SU-DHL-6 (cell line): ENCODE results near the gene SUPT7L.

Source experiments
- CTCF ChIP-seq: fragments of 200-600 bp; sonication (generic); IDR thresholded peaks from one replicate; pipeline ENCODE4 v1.5.1; 2017; ENCODE audit warnings: antibody characterized with exemption, mild to moderate bottlenecking, low read length, moderate library complexity; ENCODE audit not compliant: insufficient read depth, poor library complexity, severe bottlenecking
- EZH2phosphoT487 ChIP-seq: fragments of 200-600 bp; sonication (generic), shearing (Covaris generic); conservative IDR thresholded peaks from 2 replicates; pipeline ENCODE4 v1.6.1; 2018; ENCODE audit warnings: mild to moderate bottlenecking, antibody characterized with exemption, low read length, moderate library complexity, mixed read lengths

- TF ChIP-seq CTCF (no peak), EZH2phosphoT487 (no peak)
These were observed 38.5 kb downstream of the SUPT7L start for GRCh38 chr2:27624943-27625342.
